Measurements from ENCODE around the gene CDK14.

CDK14 gene

DNA sequence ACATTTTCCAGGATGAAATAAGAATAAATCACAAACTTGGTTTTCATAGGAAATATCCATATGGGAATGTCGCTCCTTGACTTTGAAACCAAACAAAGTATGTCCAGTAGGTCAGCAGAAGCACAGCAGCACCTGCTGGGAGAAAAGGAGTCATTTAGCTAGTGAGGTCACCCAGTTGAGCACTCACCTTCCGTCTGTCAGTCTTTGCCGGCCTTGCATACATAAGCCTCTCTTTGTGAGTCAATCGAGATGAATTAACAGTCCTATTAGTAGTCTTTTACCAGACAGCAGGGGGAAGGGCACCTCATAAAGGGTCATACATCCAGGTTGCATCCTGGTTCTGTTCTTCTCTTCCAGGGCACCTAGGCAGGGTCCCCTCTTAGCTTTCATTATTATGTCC, 435.6 kb downstream of the CDK14 start:
- Histone ChIP-seq H3K36me3 (ENCODE audit: insufficient read depth, low read length) (no peaks in the 10 kb centered on the region; the same call in 1 of the 2 replicates), H3K4me1 (ENCODE audit: insufficient read depth, low read length) (peaks cover 19% of the 10 kb centered on the region; the same call in 1 of the 2 replicates), H3K9ac (ENCODE audit: low read depth, low read length) (no peak overlapping the region), H3K9me3 (ENCODE audit: control insufficient read depth, insufficient read depth, low read length) (peaks cover 4% of the 10 kb centered on the region; the same call in 1 of the 2 replicates)

DNA sequence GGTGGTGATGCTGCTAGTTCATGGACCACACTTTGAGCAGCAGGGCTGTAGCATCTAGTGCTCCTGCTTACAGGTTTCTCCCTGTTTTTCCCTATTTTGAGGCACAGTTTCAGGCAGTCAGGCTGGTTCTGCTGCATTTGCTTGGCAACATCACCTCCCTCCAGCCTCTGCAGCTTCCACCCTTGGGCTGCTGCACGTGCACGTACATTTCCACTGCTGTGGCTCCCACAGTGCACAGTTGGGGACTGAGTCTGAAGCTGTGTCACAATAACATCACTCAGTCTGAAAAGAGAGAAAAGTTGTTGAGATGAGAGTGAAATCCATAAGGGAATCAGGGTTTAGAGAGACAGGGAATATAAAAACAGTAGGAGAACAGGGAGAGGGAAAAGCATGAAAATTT, 437.5 kb downstream of the CDK14 start:
- no peak overlapping the region for H3K9ac ChIP-seq (ENCODE audit: low read depth, low read length)
- H3K4me1 ChIP-seq (ENCODE audit: insufficient read depth, low read length): peaks cover 19% of the 10 kb centered on the region; the same call in 1 of the 2 replicates

DNA sequence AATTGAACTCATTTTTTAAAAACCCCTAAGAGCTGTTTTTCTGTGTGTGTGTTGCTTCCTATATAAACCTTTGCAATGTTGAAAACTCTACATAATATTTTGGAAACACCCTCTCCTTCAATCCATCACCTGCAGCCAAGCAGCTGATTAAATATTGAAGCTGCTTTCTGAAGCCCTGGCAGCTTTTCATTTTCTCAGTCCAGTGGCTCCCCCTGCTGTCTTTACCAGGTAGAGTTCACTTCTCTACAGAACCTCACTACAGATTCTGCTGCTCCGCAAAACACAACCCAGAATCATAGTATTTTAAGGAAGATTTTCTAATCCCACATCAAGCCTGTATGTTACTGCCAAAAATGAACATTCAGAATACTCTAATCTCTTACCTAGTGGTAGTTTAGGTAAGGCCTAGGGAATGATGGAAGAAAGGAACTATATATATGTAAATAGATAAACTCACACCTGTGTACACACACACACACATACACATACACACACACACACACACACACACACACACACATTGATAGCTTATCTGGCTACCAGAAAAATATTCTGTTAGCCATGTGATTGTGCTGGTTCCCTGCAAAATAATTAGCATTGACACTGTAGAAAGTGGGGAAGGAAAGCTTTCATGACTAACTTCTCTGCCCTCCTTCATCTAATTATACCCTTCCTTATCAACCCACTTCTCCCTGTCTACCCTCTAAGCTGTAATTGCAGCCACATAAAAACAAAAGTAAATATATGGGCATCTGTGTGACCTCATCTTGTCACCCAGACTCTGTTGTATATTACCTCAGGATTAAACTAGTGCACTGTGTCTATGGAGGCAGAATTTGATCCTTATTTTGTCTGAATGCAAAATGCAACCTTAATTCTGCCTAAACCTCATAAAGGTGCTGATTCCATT, 438.6 kb downstream of the CDK14 start:
- H3K9ac ChIP-seq (ENCODE audit: low read depth, low read length): no peak overlapping the region
- H3K4me1 ChIP-seq (ENCODE audit: insufficient read depth, low read length): peaks cover 19% of the 10 kb centered on the region; the same call in 1 of the 2 replicates
- peaks cover 4% of the 10 kb centered on the region; the same call in 1 of the 2 replicates for H3K9me3 ChIP-seq (ENCODE audit: control insufficient read depth, insufficient read depth, low read length)
- no peaks in the 10 kb centered on the region; the same call in 1 of the 2 replicates for H3K36me3 ChIP-seq (ENCODE audit: insufficient read depth, low read length)

More for the DNA sequence above, 437.5 kb downstream of the CDK14 start:
- peaks cover 4% of the 10 kb centered on the region; the same call in 1 of the 2 replicates for H3K9me3 ChIP-seq (ENCODE audit: control insufficient read depth, insufficient read depth, low read length)
- H3K36me3 ChIP-seq (ENCODE audit: insufficient read depth, low read length): no peaks in the 10 kb centered on the region; the same call in 1 of the 2 replicates

DNA sequence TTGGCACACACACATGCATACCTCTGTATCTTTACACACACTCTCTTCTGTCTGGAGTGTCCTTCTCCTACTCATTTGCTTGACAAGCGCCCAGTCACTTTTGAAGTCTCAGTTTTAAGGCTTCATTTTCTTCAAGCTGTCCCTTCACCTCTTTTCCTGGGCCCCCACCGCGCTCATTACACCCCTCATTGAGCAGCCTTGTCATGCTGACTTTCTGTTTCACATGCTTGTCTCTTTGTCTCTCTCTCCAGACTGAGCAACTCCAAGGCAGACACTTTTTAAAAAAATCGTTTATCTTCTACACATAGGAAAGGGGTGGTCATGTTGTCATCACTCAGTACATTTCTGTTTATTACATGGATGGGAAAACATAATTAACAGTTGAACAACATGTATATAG, 442.9 kb downstream of the CDK14 start:
- Histone ChIP-seq H3K9ac (ENCODE audit: low read depth, low read length) (no peak overlapping the region), H3K36me3 (ENCODE audit: insufficient read depth, low read length) (no peaks in the 10 kb centered on the region), H3K4me1 (ENCODE audit: insufficient read depth, low read length) (peaks cover 24% of the 10 kb centered on the region), H3K9me3 (ENCODE audit: control insufficient read depth, insufficient read depth, low read length) (no peaks in the 10 kb centered on the region)

DNA sequence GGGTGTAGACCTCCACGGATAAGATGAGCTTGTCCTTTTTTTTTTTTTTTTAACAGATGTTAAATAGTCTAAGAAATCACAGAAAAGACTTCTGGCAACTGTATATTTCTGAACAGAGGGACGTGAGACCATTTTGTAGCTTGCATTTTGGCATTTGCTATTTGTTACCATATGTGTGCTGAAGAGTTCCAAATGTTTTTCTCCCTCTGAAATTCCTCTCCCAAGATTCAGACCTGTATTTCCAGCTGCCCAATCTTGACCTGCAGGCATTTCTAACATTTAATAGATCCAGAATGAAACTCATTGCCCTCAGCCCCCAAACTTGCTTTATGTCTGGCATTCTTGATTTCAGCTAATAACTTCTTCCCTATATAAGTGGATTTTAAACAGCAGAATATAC, 445.0 kb downstream of the CDK14 start:
- no peaks in the 10 kb centered on the region for H3K9me3 ChIP-seq (ENCODE audit: control insufficient read depth, insufficient read depth, low read length)

DNA sequence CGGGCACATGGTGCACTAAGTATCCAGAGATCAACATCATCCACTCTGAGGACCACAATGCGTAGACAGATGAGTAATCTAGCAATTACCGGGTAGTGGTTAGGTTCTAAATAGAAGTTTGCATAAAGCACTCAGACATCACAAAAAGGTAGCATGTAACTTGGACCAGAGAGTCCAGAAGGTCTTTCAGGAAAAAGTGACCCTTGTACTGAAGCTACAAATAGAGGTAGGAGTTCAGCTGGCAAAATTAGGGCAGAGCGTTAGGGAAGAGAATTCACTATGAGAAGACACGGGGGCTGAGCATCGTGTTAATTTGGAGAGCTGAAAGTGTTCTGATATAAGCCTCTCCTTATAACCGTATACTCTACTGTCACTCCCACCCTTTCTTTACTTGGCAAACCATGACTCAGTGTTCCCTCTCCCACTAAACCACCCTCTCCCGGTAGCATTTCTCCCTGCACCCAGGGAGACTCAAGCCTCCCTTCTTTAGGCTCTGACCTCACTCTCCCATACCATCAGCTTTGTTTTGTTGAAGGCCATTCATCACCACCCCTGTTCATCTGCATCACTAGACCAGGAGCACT, 445.9 kb downstream of the CDK14 start:
- Histone ChIP-seq H3K4me1 (ENCODE audit: insufficient read depth, low read length) (peaks cover 33% of the 10 kb centered on the region), H3K9me3 (ENCODE audit: control insufficient read depth, insufficient read depth, low read length) (no peaks in the 10 kb centered on the region), H3K9ac (ENCODE audit: low read depth, low read length) (no peak overlapping the region)

More for the DNA sequence above, 445.0 kb downstream of the CDK14 start:
- Histone ChIP-seq H3K9ac (ENCODE audit: low read depth, low read length) (no peak overlapping the region), H3K36me3 (ENCODE audit: insufficient read depth, low read length) (no peaks in the 10 kb centered on the region), H3K4me1 (ENCODE audit: insufficient read depth, low read length) (peaks cover 33% of the 10 kb centered on the region)

DNA sequence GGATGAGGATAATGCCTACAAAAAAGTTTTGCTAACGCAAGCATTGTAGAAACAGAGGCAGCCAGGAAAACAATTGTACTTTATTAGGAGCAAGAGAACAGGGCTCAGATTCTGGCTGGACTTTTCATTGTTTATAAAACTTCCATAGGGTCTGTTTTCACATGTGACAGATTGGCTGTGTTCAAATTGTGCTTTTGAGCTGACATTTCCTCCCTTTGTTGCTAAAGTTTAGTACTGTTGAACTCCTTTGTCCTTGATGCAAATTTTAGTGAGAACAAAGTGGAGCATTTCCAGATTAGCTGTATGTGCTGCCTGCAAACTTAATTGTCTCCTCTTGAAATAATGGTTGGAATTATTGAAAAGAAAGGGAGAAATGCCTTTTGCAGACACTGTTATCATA, 447.1 kb downstream of the CDK14 start:
- H3K9ac ChIP-seq (ENCODE audit: low read depth, low read length): no peak overlapping the region
- H3K4me1 ChIP-seq (ENCODE audit: insufficient read depth, low read length): peaks cover 33% of the 10 kb centered on the region
- H3K9me3 ChIP-seq (ENCODE audit: control insufficient read depth, insufficient read depth, low read length): no peaks in the 10 kb centered on the region
- no peaks in the 10 kb centered on the region for H3K36me3 ChIP-seq (ENCODE audit: insufficient read depth, low read length)

More for the DNA sequence above, 445.9 kb downstream of the CDK14 start:
- H3K36me3 ChIP-seq (ENCODE audit: insufficient read depth, low read length): no peaks in the 10 kb centered on the region

DNA sequence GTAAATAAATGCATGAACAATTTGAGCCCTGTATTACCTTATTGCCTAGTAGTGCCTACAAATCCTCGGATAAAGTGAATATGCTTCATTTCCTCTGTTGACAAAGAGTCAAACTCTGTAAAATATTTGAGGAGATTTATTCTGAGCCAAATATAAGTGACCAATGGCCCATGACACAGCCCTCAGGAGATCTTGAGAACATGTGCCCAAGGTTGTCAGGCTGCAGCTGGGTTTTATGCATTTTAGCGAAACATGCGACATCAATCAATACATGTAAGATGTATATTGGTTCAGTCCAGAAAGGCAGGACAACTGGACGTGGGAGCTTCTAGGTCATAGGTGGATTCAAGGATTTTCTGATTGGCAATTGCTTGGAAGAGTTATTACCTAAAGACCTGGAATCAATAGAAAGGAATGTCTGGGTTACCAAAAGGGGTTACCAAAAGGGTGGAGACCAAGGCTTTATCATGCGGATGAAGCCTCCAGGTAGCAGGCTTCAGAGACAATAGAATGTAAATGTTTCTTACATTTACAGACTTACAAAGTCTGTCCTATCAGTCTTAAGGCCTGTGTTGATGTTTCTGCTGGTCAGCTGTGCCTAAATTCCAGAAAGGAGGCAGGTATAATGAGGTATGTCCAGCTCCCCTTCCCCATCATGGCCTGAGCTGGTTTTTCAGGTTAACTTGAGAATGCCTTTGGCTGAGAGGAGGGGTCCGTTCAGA, 448.0 kb downstream of the CDK14 start:
- no peak overlapping the region for H3K9ac ChIP-seq (ENCODE audit: low read depth, low read length)
- no peaks in the 10 kb centered on the region for H3K36me3 ChIP-seq (ENCODE audit: insufficient read depth, low read length)
- peaks cover 33% of the 10 kb centered on the region for H3K4me1 ChIP-seq (ENCODE audit: insufficient read depth, low read length)

DNA sequence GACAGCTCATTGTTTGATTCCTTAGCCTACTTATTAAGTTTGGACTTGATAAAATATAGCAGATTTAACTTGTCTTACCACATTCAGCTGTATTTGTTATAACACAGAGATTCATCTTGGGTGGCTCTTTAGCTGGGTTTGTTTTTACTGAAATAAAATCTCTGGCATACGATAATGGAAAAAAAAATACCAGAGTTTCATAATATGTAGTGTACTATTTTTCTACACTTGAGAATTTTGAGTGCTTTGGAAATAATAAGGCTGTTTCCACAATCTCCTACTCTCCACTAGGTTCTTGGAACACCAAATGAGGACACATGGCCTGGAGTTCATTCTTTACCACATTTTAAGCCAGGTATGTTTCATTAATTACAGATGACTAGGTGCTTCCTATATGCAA, 449.5 kb downstream of the CDK14 start:
- H3K36me3 ChIP-seq (ENCODE audit: insufficient read depth, low read length): no peaks in the 10 kb centered on the region
- H3K9me3 ChIP-seq (ENCODE audit: control insufficient read depth, insufficient read depth, low read length): no peaks in the 10 kb centered on the region
- peaks cover 33% of the 10 kb centered on the region for H3K4me1 ChIP-seq (ENCODE audit: insufficient read depth, low read length)
- H3K9ac ChIP-seq (ENCODE audit: low read depth, low read length): no peak overlapping the region

More for the DNA sequence above, 448.0 kb downstream of the CDK14 start:
- no peaks in the 10 kb centered on the region for H3K9me3 ChIP-seq (ENCODE audit: control insufficient read depth, insufficient read depth, low read length)

DNA sequence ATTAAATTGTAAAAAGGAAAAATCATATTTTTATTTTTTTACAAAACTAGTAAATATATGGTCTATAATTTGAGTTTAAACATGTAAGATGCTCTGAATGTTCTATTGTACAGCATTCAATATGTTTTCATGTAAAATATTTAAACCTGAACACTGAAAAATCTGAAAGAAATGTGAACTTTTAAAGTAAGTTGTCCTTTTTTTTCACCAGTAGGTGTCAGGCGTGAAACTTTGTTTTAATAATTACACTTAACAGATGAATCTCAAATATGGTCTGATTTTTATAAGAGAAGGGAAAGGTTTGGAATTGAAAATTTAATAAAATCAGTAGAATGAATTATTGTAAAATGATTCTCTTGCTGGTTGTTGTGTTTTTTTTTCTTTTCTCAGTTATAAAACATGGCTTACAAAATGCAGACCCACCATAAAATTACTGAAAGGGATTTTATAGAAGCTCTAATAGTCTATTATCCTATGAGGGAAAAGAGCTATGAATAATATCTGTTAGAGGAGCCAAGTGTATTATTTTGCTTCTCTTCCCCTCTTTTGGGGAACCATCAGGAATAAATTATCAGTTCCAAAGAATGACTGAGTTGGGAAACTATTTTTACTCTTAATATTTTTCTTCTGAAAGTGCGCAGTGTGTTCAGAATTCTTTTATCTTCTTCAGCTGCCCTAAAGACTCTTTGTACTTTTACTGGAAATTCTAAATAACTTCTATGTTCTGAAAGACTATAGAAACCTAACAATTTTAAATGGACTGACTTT, 450.4 kb downstream of the CDK14 start:
- H3K36me3 ChIP-seq (ENCODE audit: insufficient read depth, low read length): no peaks in the 10 kb centered on the region
- no peak overlapping the region for H3K9ac ChIP-seq (ENCODE audit: low read depth, low read length)
- no peaks in the 10 kb centered on the region for H3K9me3 ChIP-seq (ENCODE audit: control insufficient read depth, insufficient read depth, low read length)
- H3K4me1 ChIP-seq (ENCODE audit: insufficient read depth, low read length): peaks cover 33% of the 10 kb centered on the region

DNA sequence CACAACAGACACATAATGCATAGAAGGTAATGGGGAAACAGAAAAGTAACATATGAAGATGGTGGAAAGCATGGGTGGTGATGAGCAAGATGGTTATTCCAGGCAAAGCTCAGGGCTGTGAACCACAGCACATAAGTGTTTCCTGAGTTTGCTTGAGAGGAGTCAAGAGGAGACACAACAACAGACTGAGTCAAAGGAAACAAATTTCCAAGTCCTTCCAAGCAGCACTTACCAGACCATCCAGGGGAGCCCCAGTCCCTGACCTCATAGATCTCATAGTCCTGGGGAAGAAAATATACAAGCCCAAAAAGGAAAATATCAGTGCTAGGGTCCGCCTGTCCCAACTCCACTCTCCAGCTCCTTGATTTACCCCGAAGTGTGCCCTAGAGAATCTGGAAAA, 451.5 kb downstream of the CDK14 start:
- no peak overlapping the region for H3K9ac ChIP-seq (ENCODE audit: low read depth, low read length)
- no peaks in the 10 kb centered on the region for H3K9me3 ChIP-seq (ENCODE audit: control insufficient read depth, insufficient read depth, low read length)
- H3K4me1 ChIP-seq (ENCODE audit: insufficient read depth, low read length): peaks cover 23% of the 10 kb centered on the region
- no peaks in the 10 kb centered on the region for H3K36me3 ChIP-seq (ENCODE audit: insufficient read depth, low read length)

DNA sequence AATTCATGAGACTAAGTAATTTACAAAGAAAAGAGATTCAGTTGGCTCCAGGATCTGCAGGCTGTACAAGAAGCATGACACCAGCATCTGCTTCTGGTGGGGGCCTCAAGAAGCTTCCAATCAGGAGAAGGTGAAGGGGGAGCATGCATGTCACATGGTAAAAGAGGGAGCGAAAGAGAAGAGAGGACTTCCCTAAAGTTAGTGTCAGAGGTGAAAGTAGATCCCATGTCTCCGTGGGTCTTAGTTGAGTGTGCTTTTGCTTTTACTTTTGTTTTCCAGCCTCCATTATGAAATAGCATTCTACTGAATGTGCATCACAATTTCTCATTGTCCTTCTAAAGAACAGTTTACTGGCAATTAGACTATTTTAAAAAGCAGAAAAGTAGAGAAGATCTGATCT, 454.6 kb downstream of the CDK14 start:
- no peaks in the 10 kb centered on the region for H3K4me1 ChIP-seq (ENCODE audit: insufficient read depth, low read length)
- no peak overlapping the region for H3K9ac ChIP-seq (ENCODE audit: low read depth, low read length)
- H3K9me3 ChIP-seq (ENCODE audit: control insufficient read depth, insufficient read depth, low read length): no peaks in the 10 kb centered on the region
- no peaks in the 10 kb centered on the region for H3K36me3 ChIP-seq (ENCODE audit: insufficient read depth, low read length)

DNA sequence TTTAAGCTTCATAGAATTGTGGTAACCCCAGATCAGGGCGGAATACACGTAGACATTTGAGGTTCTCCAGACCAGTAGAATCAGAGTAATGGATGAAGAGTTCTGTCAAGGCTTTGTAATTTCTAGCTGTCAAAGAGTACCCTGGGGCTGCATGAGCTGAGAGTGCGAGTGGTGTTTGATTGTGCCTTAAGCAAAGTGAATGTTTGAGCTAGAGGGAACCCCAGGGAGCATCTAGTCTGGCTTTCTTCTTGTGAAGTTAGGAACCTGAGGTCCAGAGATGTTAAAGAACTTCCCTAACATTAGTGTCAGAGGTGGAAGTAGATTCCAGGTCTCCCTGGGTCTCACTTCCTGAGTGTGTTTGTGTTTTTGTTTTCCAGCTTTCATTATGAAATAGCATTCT, 455.8 kb downstream of the CDK14 start:
- no peaks in the 10 kb centered on the region for H3K36me3 ChIP-seq (ENCODE audit: insufficient read depth, low read length)
- no peaks in the 10 kb centered on the region for H3K9me3 ChIP-seq (ENCODE audit: control insufficient read depth, insufficient read depth, low read length)
- H3K9ac ChIP-seq (ENCODE audit: low read depth, low read length): no peak overlapping the region
- H3K4me1 ChIP-seq (ENCODE audit: insufficient read depth, low read length): no peaks in the 10 kb centered on the region

DNA sequence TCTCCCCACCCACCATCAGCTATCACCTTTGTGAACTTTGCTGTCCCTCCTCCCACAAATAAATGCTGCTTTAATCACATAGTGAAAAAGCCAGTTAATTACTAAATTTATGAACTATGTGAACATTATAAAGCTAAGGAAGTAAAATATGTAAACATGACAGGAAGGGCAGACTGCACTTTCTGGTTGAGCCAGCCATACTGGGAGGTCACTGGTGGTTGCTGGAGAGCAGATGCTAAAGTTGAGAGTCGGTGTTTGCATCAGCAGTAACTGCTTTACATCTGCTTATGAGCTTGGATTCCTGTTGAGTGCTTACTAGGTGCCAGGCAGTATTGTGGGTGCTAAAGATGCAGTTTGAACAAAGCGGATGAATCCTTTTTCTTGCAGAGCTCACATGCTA, 458.3 kb downstream of the CDK14 start:
- no peaks in the 10 kb centered on the region for H3K4me1 ChIP-seq (ENCODE audit: insufficient read depth, low read length)
- no peaks in the 10 kb centered on the region for H3K36me3 ChIP-seq (ENCODE audit: insufficient read depth, low read length)
- no peak overlapping the region for H3K9ac ChIP-seq (ENCODE audit: low read depth, low read length)
- no peaks in the 10 kb centered on the region for H3K9me3 ChIP-seq (ENCODE audit: control insufficient read depth, insufficient read depth, low read length)

Measured in ES-I3 (cell line).